ENCODE results near the gene CEP68. TPM values are rescaled to one million over a fixed set of nuclear protein-coding genes. Genes with fewer than 3 reads are reported as not detected.

CEP68 gene
- polyA plus RNA-seq, 1 donor from 2014 or later: 34.7 TPM

GRCh38 chr2:65129286-65129825 lies 73.1 kb downstream of the CEP68 start:
- no peaks in the 10 kb centered on the region for H3K36me3 ChIP-seq (ENCODE audit: insufficient read depth, low read length)
- H3K9me2 ChIP-seq (ENCODE audit: insufficient read depth, low read length): no peaks in the 10 kb centered on the region
- peak overlapping the region; percentile 57 for H3K4me2 ChIP-seq (ENCODE audit: low read length)
- peaks cover 52% of the 10 kb centered on the region for H3K79me2 ChIP-seq (replicated peaks; ENCODE audit: insufficient read depth, low read length)
- peak overlapping the region; percentile 100 for H3K27ac ChIP-seq (ENCODE audit: low read length)
- H3K9ac ChIP-seq (ENCODE audit: low read length): peak overlapping the region; percentile 99
- peak overlapping the region; percentile 91 for H2AFZ ChIP-seq (ENCODE audit: low read depth, low read length)
- H3K27me3 ChIP-seq (ENCODE audit: insufficient read depth, low read depth, low read length): no peaks in the 10 kb centered on the region
- H3K4me3 ChIP-seq (ENCODE audit: low read length): peak overlapping the region; percentile 85
- peaks cover 9% of the 10 kb centered on the region for H4K20me1 ChIP-seq (ENCODE audit: insufficient read depth)
- TF ChIP-seq CTCF (IDR thresholded peaks at IDR 0.05; ENCODE audit: poor library complexity, severe bottlenecking): no peak
- H3F3A ChIP-seq (ENCODE audit: insufficient read depth, low read length, poor library complexity, severe bottlenecking): peaks cover 3% of the 10 kb centered on the region
- H3K9me3 ChIP-seq (ENCODE audit: low read length): no peaks in the 10 kb centered on the region

- Histone ChIP-seq H3K4me3 (ENCODE audit: low read length) (peak within 1 kb of the TSS; percentile 85), H3K9me2 (ENCODE audit: insufficient read depth, low read length) (no peaks in the 10 kb centered on the region), H3K4me2 (ENCODE audit: low read length) (peak within 1 kb of the TSS; percentile 57), H4K20me1 (ENCODE audit: insufficient read depth) (peaks cover 7% of the 10 kb centered on the region), H3F3A (ENCODE audit: insufficient read depth, low read length, poor library complexity, severe bottlenecking) (peaks cover 3% of the 10 kb centered on the region), H3K27me3 (ENCODE audit: insufficient read depth, low read depth, low read length) (no peaks in the 10 kb centered on the region), H3K27ac (ENCODE audit: low read length) (peak within 1 kb of the TSS; percentile 100), H3K9me3 (ENCODE audit: low read length) (no peaks in the 10 kb centered on the region), H3K36me3 (ENCODE audit: insufficient read depth, low read length) (no peaks in the 10 kb centered on the region), H3K79me2 (replicated peaks; ENCODE audit: insufficient read depth, low read length) (peaks cover 45% of the 10 kb centered on the region), H2AFZ (ENCODE audit: low read depth, low read length) (peak within 1 kb of the TSS; percentile 91), H3K9ac (ENCODE audit: low read length) (peak within 1 kb of the TSS; percentile 99)
- peak; percentile 60 for TF ChIP-seq EP300 (conservative IDR thresholded peaks at IDR 0.05; ENCODE audit: poor library complexity, severe bottlenecking)
- TF ChIP-seq RAD21 (conservative IDR thresholded peaks at IDR 0.05): no peak
- TF ChIP-seq CTCF (IDR thresholded peaks at IDR 0.05; ENCODE audit: poor library complexity, severe bottlenecking): peak; percentile 43
- peak; percentile 11 for TF ChIP-seq SMC3 (conservative IDR thresholded peaks at IDR 0.05; ENCODE audit: poor library complexity)
- TF ChIP-seq POLR2AphosphoS5 (IDR thresholded peaks at IDR 0.05): peak; percentile 94
- TF ChIP-seq REST (IDR thresholded peaks at IDR 0.05; ENCODE audit: borderline replicate concordance): peak; percentile 94
- no peak for TF ChIP-seq EZH2 (IDR thresholded peaks at IDR 0.05; ENCODE audit: borderline replicate concordance, insufficient read depth, low read length, poor library complexity, severe bottlenecking)
- peak; percentile 96 for TF ChIP-seq TAF1 (IDR thresholded peaks at IDR 0.05; ENCODE audit: low read depth)
- TF ChIP-seq MXI1 (conservative IDR thresholded peaks at IDR 0.05; ENCODE audit: poor library complexity, severe bottlenecking): peak; percentile 63
These were observed 73.8 kb downstream of the CEP68 start, which contains the start of gene RAB1A for GRCh38 chr2:65129826-65130663. Gene RAB1A, minus strand, starts transcription at chr2:65130106. Its CDS starts 191 bp downstream, at chr2:65129915.

Data from neural cell (in vitro differentiated cells).